Measurements from ENCODE around the gene SORCS2. TPM values are rescaled to one million over a fixed set of nuclear protein-coding genes. Genes with fewer than 3 reads are reported as not detected.

The SORCS2 gene
- total RNA-seq, 1 donor from 2014 or later, result not detected

DNA sequence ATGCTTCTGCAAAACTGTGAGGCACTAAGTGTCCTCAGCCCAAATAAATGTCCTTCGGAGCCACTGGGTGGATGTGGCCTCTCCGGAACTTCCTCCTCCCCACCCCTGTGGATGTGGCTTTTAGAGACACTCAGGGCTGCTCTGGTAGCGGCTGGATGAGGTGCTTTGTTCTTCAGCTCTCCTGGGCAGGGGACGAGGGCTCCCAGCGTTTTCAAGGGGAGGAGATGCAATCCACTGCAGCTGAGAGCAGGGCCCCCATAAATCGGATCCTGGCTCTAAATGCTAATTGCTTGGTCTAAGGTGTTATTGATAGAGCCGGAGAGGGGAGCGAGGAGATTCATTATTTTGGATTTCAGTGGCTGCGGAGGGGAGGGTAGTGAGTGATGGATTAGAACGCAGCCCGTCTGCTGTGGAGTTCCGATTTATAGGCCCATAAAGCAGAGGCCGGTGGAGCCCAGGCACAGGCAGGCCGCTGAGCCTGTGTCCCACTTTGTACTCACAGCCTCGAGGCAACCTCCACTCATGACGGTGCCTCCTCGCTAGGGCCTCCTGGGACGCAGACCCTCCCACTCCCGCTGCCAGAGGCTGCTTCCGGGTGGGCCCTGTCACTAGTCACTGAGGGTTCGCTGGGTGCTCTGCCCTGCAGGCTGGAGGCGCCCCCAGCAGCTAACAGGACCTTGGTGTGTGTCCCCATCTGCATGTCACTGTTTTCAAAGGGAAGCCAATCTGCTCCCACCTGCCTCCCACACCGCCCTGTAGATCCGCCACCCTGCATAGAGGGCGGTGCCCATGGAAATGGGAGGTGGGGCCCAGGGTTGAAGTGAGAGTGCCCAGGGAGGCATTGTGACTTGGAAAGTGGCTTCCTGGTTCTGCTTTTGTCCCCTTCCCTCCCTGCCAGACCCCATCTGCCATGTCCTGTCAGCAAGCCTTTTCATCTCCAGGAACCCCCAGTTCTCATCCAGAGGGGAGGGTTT, 377.8 kb downstream of the SORCS2 start:
- POLR2A ChIA-PET, result no interaction called here

DNA sequence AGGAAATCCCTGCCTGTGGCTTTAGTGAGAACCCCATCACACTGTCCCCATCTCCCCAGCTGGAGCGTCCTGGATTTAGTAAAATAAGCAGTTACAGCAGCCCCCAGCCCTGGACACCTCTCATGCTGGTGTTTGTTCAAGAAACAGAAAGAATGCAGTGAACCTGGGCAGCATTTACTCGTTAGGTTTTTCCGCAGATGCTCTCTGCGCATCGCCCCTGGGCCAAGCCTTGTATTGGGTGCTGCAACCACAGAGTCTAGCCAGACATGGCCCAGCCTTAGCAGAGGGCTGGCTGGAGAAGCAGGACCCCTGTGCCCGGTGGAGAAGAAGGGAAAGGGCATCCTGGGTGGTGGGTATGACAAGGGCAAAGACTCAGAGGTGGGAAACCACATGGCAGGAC, 378.7 kb downstream of the SORCS2 start:
- TF ChIP-seq, protein P1, sequence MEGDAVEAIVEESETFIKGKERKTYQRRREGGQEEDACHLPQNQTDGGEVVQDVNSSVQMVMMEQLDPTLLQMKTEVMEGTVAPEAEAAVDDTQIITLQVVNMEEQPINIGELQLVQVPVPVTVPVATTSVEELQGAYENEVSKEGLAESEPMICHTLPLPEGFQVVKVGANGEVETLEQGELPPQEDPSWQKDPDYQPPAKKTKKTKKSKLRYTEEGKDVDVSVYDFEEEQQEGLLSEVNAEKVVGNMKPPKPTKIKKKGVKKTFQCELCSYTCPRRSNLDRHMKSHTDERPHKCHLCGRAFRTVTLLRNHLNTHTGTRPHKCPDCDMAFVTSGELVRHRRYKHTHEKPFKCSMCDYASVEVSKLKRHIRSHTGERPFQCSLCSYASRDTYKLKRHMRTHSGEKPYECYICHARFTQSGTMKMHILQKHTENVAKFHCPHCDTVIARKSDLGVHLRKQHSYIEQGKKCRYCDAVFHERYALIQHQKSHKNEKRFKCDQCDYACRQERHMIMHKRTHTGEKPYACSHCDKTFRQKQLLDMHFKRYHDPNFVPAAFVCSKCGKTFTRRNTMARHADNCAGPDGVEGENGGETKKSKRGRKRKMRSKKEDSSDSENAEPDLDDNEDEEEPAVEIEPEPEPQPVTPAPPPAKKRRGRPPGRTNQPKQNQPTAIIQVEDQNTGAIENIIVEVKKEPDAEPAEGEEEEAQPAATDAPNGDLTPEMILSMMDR (IDR thresholded peaks at IDR 0.05), result no peak
- no peak overlapping the region for H3K4me3 Mint-ChIP-seq
- H3K9me3 Mint-ChIP-seq, result peaks cover 5% of the 10 kb centered on the region
- POLR2A ChIA-PET, result no interaction called here
- no peaks in the 10 kb centered on the region for H3K4me1 Mint-ChIP-seq
- intact Hi-C loops (cut with micrococcal nuclease), result no loop called here
- H3K36me3 Mint-ChIP-seq (ENCODE audit: low read depth), result no peaks in the 10 kb centered on the region
- CTCF ChIA-PET, result no interaction called here
- H3K27ac Mint-ChIP-seq, result no peak overlapping the region
- DNase-seq (no peak), ATAC-seq (ENCODE audit: low read depth) (no peak)
- no peaks in the 10 kb centered on the region for H3K27me3 Mint-ChIP-seq

More for the DNA sequence above, 377.8 kb downstream of the SORCS2 start:
- TF ChIP-seq, protein P1 (IDR thresholded peaks at IDR 0.05), result no peak
- Mint-ChIP-seq H3K9me3 (no peaks in the 10 kb centered on the region), H3K27ac (no peak overlapping the region), H3K36me3 (ENCODE audit: low read depth) (no peaks in the 10 kb centered on the region), H3K27me3 (no peaks in the 10 kb centered on the region), H3K4me1 (no peaks in the 10 kb centered on the region), H3K4me3 (no peak overlapping the region)
- DNase-seq (no peak), ATAC-seq (ENCODE audit: low read depth) (no peak)
- CTCF ChIA-PET, result no interaction called here
- intact Hi-C loops (cut with micrococcal nuclease), result no loop called here

DNA sequence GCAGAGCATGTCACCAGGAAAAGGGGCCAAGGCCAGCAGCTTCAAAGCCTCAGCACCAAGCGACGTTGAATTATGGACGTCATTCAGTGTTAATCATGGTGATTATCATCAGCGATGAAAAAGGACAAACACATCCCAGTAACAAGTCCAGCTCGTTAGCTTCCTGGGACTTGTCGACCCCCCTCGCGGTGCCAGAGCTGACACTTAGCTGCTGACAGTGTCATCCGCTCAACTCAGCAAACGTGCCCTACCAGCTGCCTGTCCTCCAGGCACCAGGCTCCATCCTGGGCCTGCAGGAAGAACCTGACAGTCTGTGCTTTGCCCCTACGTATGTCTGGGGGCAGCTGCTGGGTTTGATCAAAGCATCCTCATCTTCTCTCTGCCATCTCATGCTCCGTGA, 379.4 kb downstream of the SORCS2 start:
- intact Hi-C loops (cut with micrococcal nuclease), result no loop called here
- no peaks in the 10 kb centered on the region for H3K4me1 Mint-ChIP-seq
- H3K27me3 Mint-ChIP-seq, result no peaks in the 10 kb centered on the region
- no peak for ATAC-seq (ENCODE audit: low read depth)
- no peaks in the 10 kb centered on the region for H3K36me3 Mint-ChIP-seq (ENCODE audit: low read depth)
- H3K9me3 Mint-ChIP-seq, result peaks cover 12% of the 10 kb centered on the region
- TF ChIP-seq, protein P1 (IDR thresholded peaks at IDR 0.05), result no peak
- POLR2A ChIA-PET, result no interaction called here
- no peak overlapping the region for H3K4me3 Mint-ChIP-seq
- no peak for DNase-seq
- H3K27ac Mint-ChIP-seq, result no peak overlapping the region
- CTCF ChIA-PET, result no interaction called here

DNA sequence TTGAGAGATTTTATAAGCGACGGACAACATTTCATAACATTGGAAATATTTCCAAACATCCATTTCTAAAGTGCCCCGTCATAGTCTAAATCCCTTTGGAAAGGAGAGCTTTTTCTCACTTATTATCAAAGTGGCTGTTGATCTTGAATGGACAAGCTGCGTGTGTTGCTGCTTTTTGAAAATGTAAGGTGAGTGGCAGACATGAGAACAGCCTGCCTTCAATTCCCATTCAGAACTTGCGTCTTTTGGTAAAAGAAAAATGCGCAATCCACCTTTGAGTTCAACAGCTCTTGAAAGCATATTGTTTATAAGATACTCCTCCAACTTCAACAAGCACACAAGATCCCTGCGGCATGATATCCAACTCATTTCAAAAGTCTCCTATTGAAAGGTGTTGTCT, 380.6 kb downstream of the SORCS2 start:
- Mint-ChIP-seq H3K27me3 (no peaks in the 10 kb centered on the region), H3K36me3 (ENCODE audit: low read depth) (no peaks in the 10 kb centered on the region), H3K27ac (no peak overlapping the region), H3K9me3 (peaks cover 22% of the 10 kb centered on the region), H3K4me3 (no peak overlapping the region), H3K4me1 (no peaks in the 10 kb centered on the region)
- DNase-seq (no peak), ATAC-seq (ENCODE audit: low read depth) (no peak)
- ChIA-PET POLR2A (no interaction called here), CTCF (no interaction called here)
- intact Hi-C loops (cut with micrococcal nuclease), result no loop called here
- TF ChIP-seq, protein P1 (IDR thresholded peaks at IDR 0.05), result no peak

DNA sequence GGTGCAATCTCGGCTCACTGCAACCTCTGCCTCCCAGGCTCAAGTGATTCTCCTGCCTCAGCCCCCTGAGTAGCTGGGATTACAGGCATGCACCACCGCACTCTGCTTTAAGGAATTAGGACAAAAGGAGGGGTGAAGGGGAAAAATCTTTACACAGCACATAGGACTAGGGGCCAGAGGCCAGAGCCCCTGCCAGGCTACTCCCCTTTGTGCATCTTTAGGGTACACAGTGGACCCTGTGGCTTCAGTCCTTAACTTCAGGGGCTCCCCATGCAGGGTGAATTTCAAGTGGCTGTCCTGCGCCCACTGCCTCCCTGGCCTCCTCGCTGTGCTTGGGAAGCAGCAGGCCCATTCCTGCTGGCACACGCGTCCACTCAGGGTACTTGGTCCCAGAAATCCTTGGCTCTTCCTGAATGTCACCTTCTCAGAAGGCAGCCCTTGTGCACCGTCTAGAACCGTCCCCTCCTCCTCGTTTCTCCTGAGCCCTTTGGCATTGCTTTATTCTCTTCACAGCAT, 381.3 kb downstream of the SORCS2 start:
- Mint-ChIP-seq H3K27me3 (no peaks in the 10 kb centered on the region), H3K36me3 (ENCODE audit: low read depth) (no peaks in the 10 kb centered on the region), H3K27ac (no peak overlapping the region), H3K4me3 (no peak overlapping the region), H3K4me1 (no peaks in the 10 kb centered on the region), H3K9me3 (peaks cover 29% of the 10 kb centered on the region)
- ATAC-seq (ENCODE audit: low read depth), result no peak
- no peak for DNase-seq
- TF ChIP-seq, protein P1 (IDR thresholded peaks at IDR 0.05), result no peak
- ChIA-PET CTCF (no interaction called here), POLR2A (no interaction called here)
- intact Hi-C loops (cut with micrococcal nuclease), result no loop called here

Data from activated B cell treated with CpG ODN at 0.5 μM for 24 hours (primary cell).